Chondrocyte (in vitro differentiated cells): Measurements from ENCODE around the gene CHL1. TPM values are rescaled to one million over a fixed set of nuclear protein-coding genes. Genes with fewer than 3 reads are reported as not detected.
"Not testable (repeated sequence)": the region's sequence is repeated elsewhere in the genome, so short reads cannot be mapped to it uniquely, and the experiment has no call there.

ENCODE experiments used
- DNase-seq: peaks from one replicate; pipeline ENCODE4 v3.0.0; 2021; ENCODE audit warnings: mixed read lengths, low spot score
- H3K27ac Mint-ChIP-seq: one replicate; pipeline ENCODE4 v1.8.0; 2021; ENCODE audit warnings: mild to moderate bottlenecking, moderate library complexity, mixed read lengths; ENCODE audit not compliant: unreplicated experiment
- H3K27me3 Mint-ChIP-seq: 2 replicates; pipeline ENCODE4 v1.8.0; 2021; ENCODE audit warnings: low read depth, mixed read lengths
- H3K36me3 Mint-ChIP-seq: 2 replicates; pipeline ENCODE4 v1.8.0; 2021; ENCODE audit warnings: low read depth, mixed read lengths
- H3K4me1 Mint-ChIP-seq: 2 replicates; pipeline ENCODE4 v1.8.0; 2021; ENCODE audit warnings: low read depth, mild to moderate bottlenecking, mixed read lengths
- H3K4me3 Mint-ChIP-seq: one replicate; pipeline ENCODE4 v1.8.0; 2021; ENCODE audit warnings: mild to moderate bottlenecking, moderate library complexity, mixed read lengths; ENCODE audit not compliant: unreplicated experiment
- H3K9me3 Mint-ChIP-seq: 2 replicates; pipeline ENCODE4 v1.8.0; 2021; ENCODE audit warnings: low read depth, mixed read lengths
- total RNA-seq: library from RNA; stranded (reverse); gene quantifications from 3 replicates; pipeline ENCODE4 v1.2.1, GENCODE V29; 2021
- TF ChIP-seq, protein P1 (sequence below): fragments of 200-600 bp; sonication (generic); IDR thresholded peaks from 2 replicates; pipeline ENCODE4 v1.5.0; 2021; ENCODE audit warnings: antibody characterized with exemption, mild to moderate bottlenecking, moderate library complexity

Gene CHL1
- total RNA-seq, 1 donor from 2014 or later = not detected

GRCh38 chr3:362681-363338, 166.2 kb downstream of the CHL1 start:
- Mint-ChIP-seq H3K36me3 (no peaks in the 10 kb centered on the region), H3K9me3 (no peaks in the 10 kb centered on the region), H3K4me1 (no peaks in the 10 kb centered on the region), H3K27me3 (no peaks in the 10 kb centered on the region), H3K27ac (no peak overlapping the region), H3K4me3 (no peak overlapping the region)
- DNase-seq = no peak
- TF ChIP-seq, protein P1, sequence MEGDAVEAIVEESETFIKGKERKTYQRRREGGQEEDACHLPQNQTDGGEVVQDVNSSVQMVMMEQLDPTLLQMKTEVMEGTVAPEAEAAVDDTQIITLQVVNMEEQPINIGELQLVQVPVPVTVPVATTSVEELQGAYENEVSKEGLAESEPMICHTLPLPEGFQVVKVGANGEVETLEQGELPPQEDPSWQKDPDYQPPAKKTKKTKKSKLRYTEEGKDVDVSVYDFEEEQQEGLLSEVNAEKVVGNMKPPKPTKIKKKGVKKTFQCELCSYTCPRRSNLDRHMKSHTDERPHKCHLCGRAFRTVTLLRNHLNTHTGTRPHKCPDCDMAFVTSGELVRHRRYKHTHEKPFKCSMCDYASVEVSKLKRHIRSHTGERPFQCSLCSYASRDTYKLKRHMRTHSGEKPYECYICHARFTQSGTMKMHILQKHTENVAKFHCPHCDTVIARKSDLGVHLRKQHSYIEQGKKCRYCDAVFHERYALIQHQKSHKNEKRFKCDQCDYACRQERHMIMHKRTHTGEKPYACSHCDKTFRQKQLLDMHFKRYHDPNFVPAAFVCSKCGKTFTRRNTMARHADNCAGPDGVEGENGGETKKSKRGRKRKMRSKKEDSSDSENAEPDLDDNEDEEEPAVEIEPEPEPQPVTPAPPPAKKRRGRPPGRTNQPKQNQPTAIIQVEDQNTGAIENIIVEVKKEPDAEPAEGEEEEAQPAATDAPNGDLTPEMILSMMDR = no peak

GRCh38 chr3:364287-364686, 167.7 kb downstream of the CHL1 start:
- H3K9me3 Mint-ChIP-seq = peaks cover 12% of the 10 kb centered on the region
- no peak overlapping the region for H3K4me3 Mint-ChIP-seq
- DNase-seq = no peak
- no peaks in the 10 kb centered on the region for H3K4me1 Mint-ChIP-seq
- no peaks in the 10 kb centered on the region for H3K36me3 Mint-ChIP-seq
- H3K27me3 Mint-ChIP-seq = no peaks in the 10 kb centered on the region
- TF ChIP-seq, protein P1 = no peak
- no peak overlapping the region for H3K27ac Mint-ChIP-seq

- DNase-seq = no peak
- H3K4me1 Mint-ChIP-seq = no peaks in the 10 kb centered on the region
- H3K9me3 Mint-ChIP-seq = peaks cover 21% of the 10 kb centered on the region
- no peak overlapping the region for H3K4me3 Mint-ChIP-seq
- H3K36me3 Mint-ChIP-seq = no peaks in the 10 kb centered on the region
- H3K27me3 Mint-ChIP-seq = no peaks in the 10 kb centered on the region
- TF ChIP-seq, protein P1 = no peak
- no peak overlapping the region for H3K27ac Mint-ChIP-seq
Measured at GRCh38 chr3:365268-365667, 168.7 kb downstream of the CHL1 start.

DNA sequence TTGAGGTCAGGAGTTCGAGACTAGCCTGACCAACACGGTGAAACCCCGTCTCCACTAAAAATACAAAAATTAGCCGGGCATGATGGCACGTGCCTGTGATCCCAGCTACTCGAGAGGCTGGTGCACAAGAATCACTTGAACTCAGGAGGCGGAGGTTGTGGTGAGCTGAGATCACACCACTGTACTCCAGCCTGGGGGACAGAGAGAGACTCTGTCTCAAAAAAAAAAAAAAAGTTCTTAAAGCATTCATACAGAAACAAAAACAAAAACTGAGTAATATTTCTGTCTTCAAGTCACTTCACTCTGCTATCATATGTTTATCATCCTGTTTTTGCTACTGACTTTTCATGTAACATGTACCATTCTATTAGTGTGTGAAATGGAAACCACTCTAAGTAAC, 169.7 kb downstream of the CHL1 start:
- not testable (repeated sequence) for H3K36me3 Mint-ChIP-seq, H3K4me1 Mint-ChIP-seq, H3K4me3 Mint-ChIP-seq, H3K27ac Mint-ChIP-seq, H3K27me3 Mint-ChIP-seq, DNase-seq
- peaks cover 28% of the 10 kb centered on the region for H3K9me3 Mint-ChIP-seq

DNA sequence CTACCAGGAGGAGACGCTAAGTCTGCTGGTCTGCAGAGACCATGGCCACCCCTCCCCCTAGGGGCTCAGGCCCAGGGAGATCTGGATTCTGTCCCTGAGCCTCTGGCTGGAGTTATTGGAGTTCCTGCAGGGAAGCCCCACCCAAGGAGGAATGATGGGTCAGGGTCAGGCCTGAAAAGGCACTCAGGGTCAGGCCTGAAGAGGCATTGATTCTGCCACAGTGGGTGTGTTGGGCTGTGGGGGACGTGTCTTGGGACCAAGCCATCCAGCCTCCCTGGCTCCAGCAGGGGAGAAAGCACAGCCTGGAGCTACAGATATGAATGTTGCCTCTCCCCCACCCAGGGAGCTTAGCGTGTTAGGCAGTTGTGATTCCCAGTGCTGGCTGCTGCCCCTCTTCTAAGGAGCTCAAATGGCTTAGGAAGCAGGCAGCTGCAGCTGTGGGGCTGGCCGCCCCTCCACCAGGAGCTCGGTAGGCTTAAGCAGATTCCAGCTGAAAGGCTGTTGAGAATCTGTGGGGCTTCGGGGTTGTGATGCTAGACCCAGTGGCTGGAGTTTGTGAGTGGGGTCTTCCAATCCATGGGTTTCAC, 176.7 kb downstream of the CHL1 start:
- Mint-ChIP-seq H3K27ac (no peak overlapping the region), H3K9me3 (peaks cover 28% of the 10 kb centered on the region), H3K27me3 (peaks cover 10% of the 10 kb centered on the region), H3K4me1 (peaks cover 3% of the 10 kb centered on the region), H3K4me3 (no peak overlapping the region), H3K36me3 (no peaks in the 10 kb centered on the region)
- no peak for DNase-seq
- TF ChIP-seq, protein P1 = no peak

DNA sequence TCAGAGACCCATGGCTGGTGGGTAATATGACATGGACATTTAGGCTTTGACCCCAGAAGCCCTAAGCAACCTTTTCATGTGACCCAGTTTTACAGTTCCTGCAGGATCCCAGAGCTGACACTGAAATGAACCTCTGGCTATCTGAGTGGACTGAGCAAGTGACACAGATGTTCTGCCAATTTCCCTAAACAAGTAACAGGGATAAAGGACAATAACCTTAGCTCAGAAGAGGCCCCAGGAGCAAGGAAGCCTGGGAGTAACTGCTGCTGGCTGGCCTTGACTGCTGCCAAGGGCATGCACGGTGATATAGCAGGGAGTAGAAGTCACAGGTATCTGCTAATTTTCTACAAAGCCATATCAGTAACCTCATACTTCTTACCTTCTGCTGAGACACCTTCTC, 177.9 kb downstream of the CHL1 start:
- Mint-ChIP-seq H3K27ac (no peak overlapping the region), H3K4me1 (peaks cover 3% of the 10 kb centered on the region), H3K4me3 (no peak overlapping the region), H3K9me3 (peaks cover 18% of the 10 kb centered on the region), H3K36me3 (no peaks in the 10 kb centered on the region), H3K27me3 (peaks cover 17% of the 10 kb centered on the region)
- DNase-seq = no peak
- TF ChIP-seq, protein P1 = no peak
